Measurements from ENCODE around the gene CHST8. TPM values are rescaled to one million over a fixed set of nuclear protein-coding genes. Genes with fewer than 3 reads are reported as not detected.
"Not testable (repeated sequence)": the region's sequence is repeated elsewhere in the genome, so short reads cannot be mapped to it uniquely, and the experiment has no call there.

Gene CHST8
- total and polyA plus RNA-seq, 4 experiments from 2014 or later, result not detected

DNA sequence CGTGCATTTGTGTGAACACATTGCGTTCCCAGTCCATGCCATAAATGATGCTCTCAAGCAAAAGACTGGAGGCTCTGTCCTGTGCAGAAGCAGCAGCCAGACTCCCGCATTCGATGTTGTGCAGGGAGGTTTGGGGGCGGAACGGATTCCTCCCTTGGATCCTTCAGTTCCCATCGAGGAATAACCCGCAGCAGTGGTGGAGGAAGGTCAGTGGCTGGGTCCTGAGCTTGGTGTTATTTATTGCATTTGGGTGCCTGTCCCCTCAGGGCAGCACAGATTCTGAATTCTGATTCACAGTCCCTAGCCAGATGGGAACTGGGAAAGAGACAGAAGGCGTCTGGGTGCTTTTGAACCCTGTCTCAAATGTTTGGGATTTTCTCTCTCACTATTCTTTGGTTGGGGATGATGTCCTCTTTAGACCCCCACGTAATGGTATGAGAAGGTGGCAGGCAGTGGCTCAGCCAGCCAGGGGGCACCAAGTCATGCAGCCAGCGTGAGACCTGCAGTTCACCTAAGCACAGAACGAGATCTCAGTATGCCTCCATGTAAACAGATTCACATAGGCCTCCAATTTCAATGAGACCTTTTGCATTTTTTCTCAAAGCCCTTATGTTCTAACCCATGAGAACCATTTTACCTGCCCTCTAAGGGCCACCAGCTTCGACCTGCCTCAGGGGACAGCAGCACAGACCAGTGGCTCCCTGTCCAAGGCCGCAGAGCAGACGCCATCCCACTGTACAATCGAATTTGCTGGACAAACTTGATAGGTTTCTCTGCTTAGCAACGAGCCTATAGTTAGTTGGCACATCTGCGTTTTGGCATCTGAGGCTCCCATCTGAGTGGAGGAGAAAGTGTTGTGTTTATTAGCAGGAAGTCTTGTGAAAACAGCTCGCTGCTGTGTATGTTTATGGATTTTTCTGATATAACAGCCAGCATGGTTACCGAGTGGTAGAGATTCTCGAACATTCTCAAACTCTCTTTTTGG lies 192.7 kb downstream of the CHST8 start:
- Histone ChIP-seq H3K27me3 (ENCODE audit: insufficient read depth, low read length) (no peaks in the 10 kb centered on the region), H3K4me1 (ENCODE audit: insufficient read depth, low read length) (peaks cover 3% of the 10 kb centered on the region), H3K36me3 (ENCODE audit: insufficient read depth, low read length) (no peaks in the 10 kb centered on the region), H3K27ac (ENCODE audit: low read depth, low read length) (no peak overlapping the region), H3K4me3 (ENCODE audit: low read length in 2 of 2) (no peak overlapping the region), H3K9me3 (ENCODE audit: control insufficient read depth in 1 of 2, low read length in 2 of 2) (no peaks in the 10 kb centered on the region)
- H3K27me3 Mint-ChIP-seq, result no peaks in the 10 kb centered on the region
- no peaks in the 10 kb centered on the region for H3K9me3 Mint-ChIP-seq
- ChIA-PET CTCF (ENCODE audit: partially characterized antibody) (no interaction called here), POLR2A (ENCODE audit: partially characterized antibody) (no interaction called here)
- H3K4me3 Mint-ChIP-seq, result no peak overlapping the region
- peak overlapping the region in 1 of 7 donors; percentile 83 for H3K27ac Mint-ChIP-seq
- intact Hi-C loops (cut with micrococcal nuclease), result no loop called here
- H3K4me1 Mint-ChIP-seq, result peaks cover 6 to 25% (median 20%) of the 10 kb centered on the region in 4 donors
- DNase-seq, result no peak
- H3K36me3 Mint-ChIP-seq, result peaks cover 0 to 3% of the 10 kb centered on the region in 2 donors

DNA sequence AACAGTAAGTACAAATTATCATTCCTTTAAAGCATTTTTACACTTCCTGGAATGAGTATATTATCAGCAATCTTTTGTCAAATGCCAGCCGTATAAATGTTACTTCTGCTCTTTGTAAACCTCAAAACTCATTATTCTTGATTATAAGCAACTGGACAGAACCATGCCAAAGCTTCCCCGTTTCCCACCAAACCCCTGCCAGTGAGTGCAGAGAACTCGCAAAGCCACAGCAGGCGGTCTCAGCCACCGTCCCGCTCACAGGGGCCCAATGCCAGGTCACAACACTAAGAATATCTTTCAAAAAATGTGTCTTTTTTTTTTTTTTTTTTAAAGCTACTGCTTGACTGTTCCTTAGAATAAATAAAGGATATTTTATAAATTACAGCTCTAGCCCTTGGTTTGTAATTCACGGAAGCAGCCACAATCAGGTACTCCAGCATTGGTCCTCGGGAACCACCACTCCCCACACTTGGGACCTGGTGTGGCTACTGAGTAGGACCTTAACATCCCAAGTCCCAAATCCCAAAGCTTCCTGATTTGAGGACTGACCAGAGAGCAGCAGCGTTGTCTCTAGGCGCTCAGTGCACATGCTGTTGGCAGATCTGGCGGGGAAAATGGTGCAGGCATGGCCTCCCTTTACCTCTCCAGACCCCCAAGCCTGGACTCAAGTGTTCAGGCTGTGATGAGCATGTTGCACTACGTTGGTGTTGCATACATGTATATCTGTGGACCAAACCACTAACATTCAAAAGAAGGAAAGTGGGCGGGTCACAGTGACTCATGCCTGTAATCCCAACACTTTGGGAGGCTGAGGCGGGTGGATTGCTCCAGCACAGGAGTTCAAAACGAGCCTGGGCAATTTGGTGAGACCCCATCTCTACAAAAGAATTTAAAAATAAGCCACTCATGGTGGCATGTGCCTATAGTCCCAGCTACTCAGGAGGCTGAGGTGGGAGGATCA lies 193.9 kb downstream of the CHST8 start:
- intact Hi-C loops (cut with micrococcal nuclease), result no loop called here

DNA sequence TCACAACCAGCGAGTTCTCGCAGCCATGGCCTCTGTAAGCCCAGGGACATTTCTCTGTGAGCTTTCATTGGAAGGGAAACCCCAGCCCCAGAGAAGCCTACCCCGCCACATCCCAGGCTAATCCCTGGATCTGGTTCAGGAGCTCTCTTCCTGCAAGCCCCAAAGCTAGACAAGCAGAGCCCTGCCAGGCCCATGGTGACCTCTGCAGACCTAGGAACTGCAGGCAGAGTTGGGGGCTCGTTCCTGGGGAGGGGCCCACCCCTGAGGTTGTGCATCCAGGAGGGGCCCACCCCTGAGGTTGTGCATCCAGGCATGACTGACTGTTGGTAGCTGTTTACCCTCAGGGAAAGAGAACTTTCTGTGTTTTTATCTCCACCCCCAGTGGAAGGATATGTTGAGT lies 196.7 kb downstream of the CHST8 start:
- ChIA-PET POLR2A (ENCODE audit: partially characterized antibody) (interaction anchor here (5.0 kb wide), 1 partner anchor 22 kb away, joined by 55 read pairs; the partner anchor contains the start of gene KCTD15), CTCF (ENCODE audit: partially characterized antibody) (interaction anchor here (0.6 to 4.4 kb wide), 5 partner anchors 13 to 91 kb away, joined by 3 to 19 read pairs (median 8); partner anchors contain the start of gene KCTD15)
- Mint-ChIP-seq H3K4me3 (peak overlapping the region; percentile 33 to 75 (median 45)), H3K27ac (peak overlapping the region in 4 of 7 donors; percentile 35 to 79 (median 64)), H3K4me1 (peaks cover 8 to 48% (median 33%) of the 10 kb centered on the region in 4 donors), H3K36me3 (no peaks in the 10 kb centered on the region), H3K9me3 (peaks cover 0 to 2% (median 0%) of the 10 kb centered on the region in 8 donors), H3K27me3 (no peaks in the 10 kb centered on the region)
- H3K27me3 ChIP-seq (ENCODE audit: insufficient read depth, low read length), result no peaks in the 10 kb centered on the region
- no peaks in the 10 kb centered on the region for H3K36me3 ChIP-seq (ENCODE audit: insufficient read depth, low read length)
- H3K4me1 ChIP-seq (ENCODE audit: insufficient read depth, low read length), result peaks cover 18% of the 10 kb centered on the region
- H3K4me3 ChIP-seq (ENCODE audit: low read length in 2 of 2), result no peak overlapping the region
- H3K9me3 ChIP-seq (ENCODE audit: control insufficient read depth in 1 of 2, low read length in 2 of 2), result no peaks in the 10 kb centered on the region
- intact Hi-C loops (cut with micrococcal nuclease), result no loop called here
- H3K27ac ChIP-seq (ENCODE audit: low read depth, low read length), result no peak overlapping the region
- no peak for DNase-seq

More for the DNA sequence above, 193.9 kb downstream of the CHST8 start:
- no peaks in the 10 kb centered on the region for H3K36me3 ChIP-seq (ENCODE audit: insufficient read depth, low read length)
- Mint-ChIP-seq H3K27ac (peak overlapping the region in 1 of 7 donors; percentile 8), H3K4me3 (no peak overlapping the region), H3K9me3 (no peaks in the 10 kb centered on the region), H3K4me1 (peaks cover 7 to 29% (median 23%) of the 10 kb centered on the region in 4 donors), H3K27me3 (no peaks in the 10 kb centered on the region), H3K36me3 (no peaks in the 10 kb centered on the region)
- H3K9me3 ChIP-seq (ENCODE audit: control insufficient read depth in 1 of 2, low read length in 2 of 2), result no peaks in the 10 kb centered on the region
- H3K4me3 ChIP-seq (ENCODE audit: low read length in 2 of 2), result no peak overlapping the region
- H3K27ac ChIP-seq (ENCODE audit: low read depth, low read length), result no peak overlapping the region
- ChIA-PET POLR2A (ENCODE audit: partially characterized antibody) (no interaction called here), CTCF (ENCODE audit: partially characterized antibody) (interaction anchor here (4.4 kb wide), 1 partner anchor 38 kb away, joined by 19 read pairs; no protein-coding TSS in a partner anchor)
- peaks cover 14% of the 10 kb centered on the region for H3K4me1 ChIP-seq (ENCODE audit: insufficient read depth, low read length)
- DNase-seq, result no peak
- H3K27me3 ChIP-seq (ENCODE audit: insufficient read depth, low read length), result no peaks in the 10 kb centered on the region

DNA sequence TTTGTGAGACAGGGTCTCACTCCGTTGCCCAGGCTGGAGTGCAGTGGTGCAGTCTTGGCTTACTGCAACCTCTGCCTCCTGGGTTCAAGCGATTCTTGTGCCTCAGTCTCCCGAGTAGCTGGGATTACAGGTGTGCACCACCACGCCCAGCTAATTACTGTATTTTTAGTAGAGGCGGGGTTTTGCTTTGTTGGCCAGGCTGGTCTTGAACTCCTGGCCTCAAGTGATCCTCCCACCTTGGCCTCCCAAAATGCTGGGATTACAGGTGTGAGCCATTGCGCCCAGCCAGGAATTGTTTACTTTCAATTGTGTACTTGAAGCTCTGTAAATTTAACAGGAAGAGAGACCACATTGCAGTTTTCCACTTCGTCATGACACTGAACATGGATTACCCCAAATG lies 197.3 kb downstream of the CHST8 start:
- intact Hi-C loops (cut with micrococcal nuclease); DNase-seq; H3K27me3 Mint-ChIP-seq; H3K9me3 Mint-ChIP-seq; H3K27me3 ChIP-seq (ENCODE audit: insufficient read depth, low read length); H3K36me3 ChIP-seq (ENCODE audit: insufficient read depth, low read length); H3K27ac ChIP-seq (ENCODE audit: low read depth, low read length); H3K36me3 Mint-ChIP-seq; H3K9me3 ChIP-seq (ENCODE audit: control insufficient read depth in 1 of 2, low read length in 2 of 2): not testable (repeated sequence)
- H3K4me3 ChIP-seq (ENCODE audit: low read length in 2 of 2), result peak overlapping the region in 1 of 2 donors; percentile 48
- peak overlapping the region; percentile 48 to 84 (median 72) for H3K27ac Mint-ChIP-seq
- H3K4me1 Mint-ChIP-seq, result peaks cover 8 to 48% (median 33%) of the 10 kb centered on the region in 4 donors
- ChIA-PET CTCF (ENCODE audit: partially characterized antibody) (interaction anchor here (0.6 to 4.4 kb wide), 8 partner anchors 12 to 90 kb away, joined by 3 to 19 read pairs (median 4); partner anchors contain the start of gene KCTD15), POLR2A (ENCODE audit: partially characterized antibody) (interaction anchor here (1.1 to 5.0 kb wide), 3 partner anchors 13 to 33 kb away, joined by 3 to 55 read pairs (median 18); partner anchors contain the start of gene KCTD15)
- peak overlapping the region in 6 of 8 donors; percentile 57 to 77 (median 76) for H3K4me3 Mint-ChIP-seq
- H3K4me1 ChIP-seq (ENCODE audit: insufficient read depth, low read length), result peaks cover 18% of the 10 kb centered on the region

DNA sequence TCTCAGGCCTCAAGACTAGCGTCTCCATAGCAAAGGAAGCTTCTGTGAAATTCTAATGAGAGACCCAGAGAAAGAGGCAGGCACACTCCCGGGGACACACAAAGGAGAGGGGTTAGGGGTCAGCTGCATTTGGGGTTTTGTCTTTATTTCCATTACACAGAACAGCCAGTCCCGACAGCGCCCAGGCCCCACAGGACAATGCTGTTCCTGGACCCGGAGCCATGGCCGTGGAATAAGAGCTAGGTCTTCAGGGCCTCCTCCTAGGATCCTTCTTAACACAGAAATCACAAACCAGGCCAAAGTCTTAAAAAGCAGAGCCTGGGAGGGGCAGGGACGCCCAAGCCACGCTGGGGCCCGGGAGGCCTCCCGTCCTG lies 197.7 kb downstream of the CHST8 start:
- H3K36me3 Mint-ChIP-seq, result no peaks in the 10 kb centered on the region
- POLR2A ChIA-PET (ENCODE audit: partially characterized antibody), result interaction anchor here (1.1 to 5.0 kb wide), 3 partner anchors 14 to 33 kb away, joined by 3 to 55 read pairs (median 18); partner anchors contain the start of gene KCTD15

DNA sequence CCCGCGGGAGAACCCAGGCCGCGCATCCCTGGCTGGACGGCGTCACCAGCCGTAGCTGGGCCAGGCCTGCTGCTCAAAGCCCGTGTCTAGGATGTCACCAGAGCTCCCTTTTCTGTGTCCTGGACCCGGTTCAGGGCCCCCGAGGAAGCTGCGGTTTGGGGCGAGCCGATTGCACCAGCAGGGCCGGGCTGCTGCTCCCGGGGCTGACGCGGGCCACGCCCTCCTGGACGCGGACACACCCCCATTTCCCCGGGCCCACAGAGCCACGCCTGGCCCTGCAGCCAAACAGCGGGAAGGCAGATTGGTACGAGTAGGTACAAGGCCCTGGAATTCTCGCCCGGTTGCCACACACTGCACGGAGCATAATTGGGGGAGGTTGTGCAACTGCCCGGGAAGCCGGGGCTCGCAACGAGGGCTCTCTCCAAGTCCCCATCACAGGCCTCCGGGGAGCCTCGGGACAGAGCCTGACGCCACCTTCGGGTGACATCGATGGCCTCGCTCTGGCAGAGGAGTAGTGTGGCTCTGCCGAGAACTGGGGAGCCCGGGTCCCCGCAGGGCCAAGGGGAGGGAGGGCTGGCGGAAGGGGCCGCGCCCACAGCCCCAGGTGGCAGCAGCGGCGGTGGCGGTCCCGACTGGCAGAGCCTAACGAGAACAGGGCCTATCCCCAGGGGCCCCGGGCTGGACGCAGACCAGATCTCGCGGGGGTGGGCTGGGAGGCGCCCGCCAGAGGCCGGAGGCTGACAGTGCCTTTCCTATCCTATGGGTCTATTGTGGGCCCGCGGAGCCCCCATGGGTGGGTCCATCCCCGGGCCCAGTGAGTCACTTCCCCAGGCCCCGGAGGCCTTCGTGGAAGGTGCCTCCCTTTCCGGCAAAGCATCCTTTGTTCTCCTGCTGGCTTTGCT lies 198.4 kb downstream of the CHST8 start:
- Mint-ChIP-seq H3K4me1 (peaks cover 8 to 48% (median 33%) of the 10 kb centered on the region in 4 donors), H3K9me3 (peaks cover 0 to 2% (median 0%) of the 10 kb centered on the region in 8 donors), H3K27ac (peak overlapping the region in 6 of 7 donors; percentile 29 to 77 (median 70)), H3K4me3 (peak overlapping the region; percentile 76 to 86 (median 80)), H3K27me3 (no peaks in the 10 kb centered on the region), H3K36me3 (no peaks in the 10 kb centered on the region)
- POLR2A ChIA-PET (ENCODE audit: partially characterized antibody), result interaction anchor here (1.1 to 5.0 kb wide), 3 partner anchors 14 to 34 kb away, joined by 3 to 55 read pairs (median 18); partner anchors contain the start of gene KCTD15
- intact Hi-C loops (cut with micrococcal nuclease), result loop anchor here (1.0 kb wide), 2 partner anchors 24 to 276 kb away; partner anchors contain the start of gene KCTD15
- Histone ChIP-seq H3K36me3 (ENCODE audit: insufficient read depth, low read length) (no peaks in the 10 kb centered on the region), H3K27ac (ENCODE audit: low read depth, low read length) (peak overlapping the region; percentile 36), H3K9me3 (ENCODE audit: control insufficient read depth in 1 of 2, low read length in 2 of 2) (no peaks in the 10 kb centered on the region), H3K27me3 (ENCODE audit: insufficient read depth, low read length) (no peaks in the 10 kb centered on the region), H3K4me1 (ENCODE audit: insufficient read depth, low read length) (peaks cover 18% of the 10 kb centered on the region), H3K4me3 (ENCODE audit: low read length in 2 of 2) (peak overlapping the region; percentile 47 to 48)
- CTCF ChIA-PET (ENCODE audit: partially characterized antibody), result interaction anchor here (0.6 to 4.4 kb wide), 8 partner anchors 13 to 1154 kb away, joined by 3 to 19 read pairs (median 4); partner anchors contain the start of gene KCTD15
- DNase-seq, result peak; percentile 52 to 68 (median 64)

More for the DNA sequence above, 197.7 kb downstream of the CHST8 start:
- Mint-ChIP-seq H3K4me1 (peaks cover 8 to 48% (median 33%) of the 10 kb centered on the region in 4 donors), H3K4me3 (peak overlapping the region; percentile 6 to 77 (median 74)), H3K27me3 (no peaks in the 10 kb centered on the region), H3K9me3 (peaks cover 0 to 2% (median 0%) of the 10 kb centered on the region in 8 donors), H3K27ac (peak overlapping the region; percentile 53 to 84 (median 72))
- DNase-seq, result no peak
- Histone ChIP-seq H3K9me3 (ENCODE audit: control insufficient read depth in 1 of 2, low read length in 2 of 2) (no peaks in the 10 kb centered on the region), H3K27ac (ENCODE audit: low read depth, low read length) (peak overlapping the region; percentile 36), H3K27me3 (ENCODE audit: insufficient read depth, low read length) (no peaks in the 10 kb centered on the region), H3K4me3 (ENCODE audit: low read length in 2 of 2) (peak overlapping the region; percentile 47 to 48), H3K4me1 (ENCODE audit: insufficient read depth, low read length) (peaks cover 18% of the 10 kb centered on the region), H3K36me3 (ENCODE audit: insufficient read depth, low read length) (no peaks in the 10 kb centered on the region)
- intact Hi-C loops (cut with micrococcal nuclease), result no loop called here
- CTCF ChIA-PET (ENCODE audit: partially characterized antibody), result interaction anchor here (0.6 to 4.4 kb wide), 9 partner anchors 13 to 1153 kb away, joined by 3 to 19 read pairs (median 3); partner anchors contain the start of gene KCTD15
